HepG2 (cell line): ENCODE data around the gene OBSL1. TPM values are rescaled to one million over a fixed set of nuclear protein-coding genes. Genes with fewer than 3 reads are reported as not detected.

Source experiments
- CSRNP2 ChIP-seq: sonication (generic); formaldehyde crosslinking; conservative IDR thresholded peaks from 2 replicates; pipeline ENCODE4 v1.8.0; 2022; ENCODE audit warnings: low read depth, missing genetic modification reagents
- FOXA1 ChIP-seq, 2 experiments: fragments of 450-650 bp in 1 of 2; sonication (generic) in 1 of 2; formaldehyde crosslinking in 1 of 2; IDR thresholded peaks; 2 replicates each; pipeline versions ENCODE4 v1.4.0 to v1.6.1; 2016 to 2020; ENCODE audit warnings: missing genetic modification reagents in 1 of 2
- MAF1 ChIP-seq: sonication (generic); formaldehyde crosslinking; IDR thresholded peaks from 2 replicates; pipeline ENCODE4 v1.5.0; 2020; ENCODE audit warnings: missing genetic modification reagents, borderline replicate concordance
- MED13 ChIP-seq: sonication (generic); formaldehyde crosslinking; IDR thresholded peaks from 2 replicates; pipeline ENCODE4 v1.5.0; 2020; ENCODE audit warnings: missing genetic modification reagents
- MIER2 ChIP-seq: IDR thresholded peaks from 2 replicates; pipeline ENCODE4 v1.6.1; 2016; ENCODE audit warnings: missing biosample characterization, missing genetic modification reagents
- MYPOP ChIP-seq: sonication (generic); formaldehyde crosslinking; IDR thresholded peaks from 2 replicates; pipeline ENCODE4 v1.8.1; 2023; ENCODE audit warnings: mild to moderate bottlenecking, moderate library complexity, missing genetic modification reagents
- NFIB ChIP-seq: sonication (generic); formaldehyde crosslinking; IDR thresholded peaks from 2 replicates; pipeline ENCODE4 v1.9.0; 2021; ENCODE audit warnings: missing genetic modification reagents, mild to moderate bottlenecking, borderline replicate concordance
- SNAPC4 ChIP-seq: sonication (generic); formaldehyde crosslinking; IDR thresholded peaks from 2 replicates; pipeline ENCODE4 v1.4.0; 2020; ENCODE audit warnings: mild to moderate bottlenecking, missing genetic modification reagents
- SP2 ChIP-seq: sonication (generic); formaldehyde crosslinking; IDR thresholded peaks from 2 replicates; pipeline ENCODE4 v1.5.1; 2020; ENCODE audit warnings: mild to moderate bottlenecking, missing genetic modification reagents
- TAF1 ChIP-seq: sonication (generic); formaldehyde crosslinking; IDR thresholded peaks from 2 replicates; pipeline ENCODE4 v1.4.0; 2020; ENCODE audit warnings: missing genetic modification reagents
- TBX2 ChIP-seq: sonication (generic); formaldehyde crosslinking; IDR thresholded peaks from 2 replicates; pipeline ENCODE4 v1.5.0; 2020; ENCODE audit warnings: missing genetic modification reagents, mild to moderate bottlenecking, borderline replicate concordance
- ZBTB14 ChIP-seq: sonication (generic); formaldehyde crosslinking; IDR thresholded peaks from 2 replicates; pipeline ENCODE4 v1.4.0; 2020; ENCODE audit warnings: missing genetic modification reagents
- ZIK1 ChIP-seq: sonication (generic); formaldehyde crosslinking; IDR thresholded peaks from 2 replicates; pipeline ENCODE4 v1.5.0; 2020; ENCODE audit warnings: mild to moderate bottlenecking, low read depth, missing genetic modification reagents, borderline replicate concordance
- ZNF205 ChIP-seq: IDR thresholded peaks from 2 replicates; pipeline ENCODE4 v1.6.1; 2018; ENCODE audit warnings: missing biosample characterization, missing genetic modification reagents
- ZNF224 ChIP-seq: sonication (generic); formaldehyde crosslinking; IDR thresholded peaks from 2 replicates; pipeline ENCODE4 v1.5.0; 2020; ENCODE audit warnings: mild to moderate bottlenecking, missing genetic modification reagents
- ZNF496 ChIP-seq: sonication (generic); formaldehyde crosslinking; IDR thresholded peaks from 2 replicates; pipeline ENCODE4 v1.8.1; 2023; ENCODE audit warnings: mild to moderate bottlenecking, moderate library complexity, missing genetic modification reagents; ENCODE audit not compliant: insufficient replicate concordance
- ZNF569 ChIP-seq: sonication (generic); formaldehyde crosslinking; IDR thresholded peaks from 2 replicates; pipeline ENCODE4 v1.5.0; 2020; ENCODE audit warnings: mild to moderate bottlenecking, missing genetic modification reagents, moderate library complexity, borderline replicate concordance
- ZNF619 ChIP-seq: sonication (generic); formaldehyde crosslinking; IDR thresholded peaks from 2 replicates; pipeline ENCODE4 v1.4.0; 2020; ENCODE audit warnings: mild to moderate bottlenecking, missing genetic modification reagents
- ZNF746 ChIP-seq: sonication (generic); formaldehyde crosslinking; IDR thresholded peaks from 2 replicates; pipeline ENCODE4 v1.8.0; 2022; ENCODE audit warnings: mild to moderate bottlenecking, missing genetic modification reagents
- ZSCAN21 ChIP-seq: sonication (generic); formaldehyde crosslinking; IDR thresholded peaks from 2 replicates; pipeline ENCODE4 v1.8.0; 2022; ENCODE audit warnings: mild to moderate bottlenecking, missing genetic modification reagents, moderate library complexity, borderline replicate concordance
- polyA plus RNA-seq, 8 experiments: library from polyadenylated mRNA; depleted of rRNA in 3 of 8; stranded (reverse) in 7 of 8; unstranded in 1 of 8; fragments of >200 nt; fragmentation: Illumina TruSeq in 4 of 8; extraction: Trizol in 4 of 8; gene quantifications; 2 replicates each; pipeline versions ENCODE4 v1.2.1 to v1.2.3, GENCODE V29; 2011 to 2016; ENCODE audit warnings: low read depth in 4 of 8, missing spikeins in 1 of 8, mixed read lengths in 1 of 8; ENCODE audit not compliant: insufficient read depth in 1 of 8
- total RNA-seq, 5 experiments: library from RNA; depleted of rRNA; stranded (reverse); fragments of >200 nt; fragmentation: Illumina TruSeq; extraction: Trizol; gene quantifications; 2 replicates each; pipeline ENCODE4 v1.2.3, GENCODE V29; 2016; ENCODE audit warnings: low read depth in 1 of 5

Gene OBSL1
- total and polyA plus RNA-seq, 2 of the 13 experiments (the other 11 are each of a cell fraction or from before 2014, with no cell fraction given) = 86.7 to 218 TPM

GRCh38 chr2:219543596-219544358 is 27.6 kb downstream of the OBSL1 start, which contains the start of the genes CHPF and TMEM198 (continued):
- TF ChIP-seq ZBTB14 (CRISPR knock-in tag) = no peak
- no peak for TF ChIP-seq CSRNP2 (CRISPR knock-in tag)
- TF ChIP-seq MAF1 (CRISPR knock-in tag) = peak; percentile 95; the same call in 1 of the 2 replicates
- 0 out of 2 replicates have a peak, but pooled peaks have one; percentile 47 for TF ChIP-seq ZNF569 (CRISPR knock-in tag)
- TF ChIP-seq NFIB (CRISPR knock-in tag) = no peak
- TF ChIP-seq ZSCAN21 = peak; percentile 83
- TF ChIP-seq MYPOP (CRISPR knock-in tag) = no peak; the same call in 1 of the 2 replicates
- TF ChIP-seq FOXA1 (IDR thresholded peaks at IDR 0.05) = no peak
- 0 out of 2 replicates have a peak, but pooled peaks have one; percentile 11 for TF ChIP-seq FOXA1 (CRISPR knock-in tag; IDR thresholded peaks at IDR 0.05)
- TF ChIP-seq ZNF496 (CRISPR knock-in tag) = no peak
- 0 out of 2 replicates have a peak, but pooled peaks have one; percentile 53 for TF ChIP-seq ZIK1 (CRISPR knock-in tag)
- TF ChIP-seq ZNF746 = peak; percentile 42; the same call in 1 of the 2 replicates
- peak; percentile 39; the same call in 1 of the 2 replicates for TF ChIP-seq TBX2 (CRISPR knock-in tag)
- TF ChIP-seq MIER2 (CRISPR knock-in tag) = peak; percentile 99
- TF ChIP-seq ZNF224 (CRISPR knock-in tag) = no peak
- 0 out of 2 replicates have a peak, but pooled peaks have one; percentile 9 for TF ChIP-seq ZNF619
- 0 out of 2 replicates have a peak, but pooled peaks have one; percentile 77 for TF ChIP-seq ZNF205
- TF ChIP-seq TAF1 (CRISPR knock-in tag) = peak; percentile 78
- peak; percentile 77 for TF ChIP-seq SP2 (CRISPR knock-in tag)
- TF ChIP-seq MED13 (CRISPR knock-in tag) = peak; percentile 94
- TF ChIP-seq SNAPC4 (CRISPR knock-in tag) = no peak; the same call in 1 of the 2 replicates
